Measurements from ENCODE around the gene FANCG.

Gene FANCG

GRCh38 chr9:35079426-35080341, at the start of gene FANCG:
Gene FANCG, minus strand, starts transcription at chr9:35079942. Its CDS starts 418 bp downstream, at chr9:35079524.
- Mint-ChIP-seq H3K36me3 (peaks cover 14% of the 10 kb centered on the region), H3K4me1 (peaks cover 36% of the 10 kb centered on the region), H3K4me3 (peak within 1 kb of the TSS; percentile 99), H3K9me3 (no peaks in the 10 kb centered on the region), H3K27me3 (no peaks in the 10 kb centered on the region), H3K27ac (peak within 1 kb of the TSS; percentile 99)
- ATAC-seq: peak; percentile 98

GRCh38 chr9:35116898-35117551, 37.3 kb upstream of the FANCG start:
- Mint-ChIP-seq H3K27ac (peak overlapping the region; percentile 75), H3K4me3 (peak overlapping the region; percentile 86), H3K4me1 (peaks cover 39% of the 10 kb centered on the region), H3K9me3 (no peaks in the 10 kb centered on the region), H3K27me3 (peaks cover 17% of the 10 kb centered on the region), H3K36me3 (no peaks in the 10 kb centered on the region)
- peak; percentile 82 for ATAC-seq

- ATAC-seq: no peak
- peaks cover 44% of the 10 kb centered on the region for H3K4me1 Mint-ChIP-seq
- H3K4me3 Mint-ChIP-seq: peak overlapping the region; percentile 86
Observed at GRCh38 chr9:35116539-35116897, 36.8 kb upstream of the FANCG start.

GRCh38 chr9:35115680-35116538, 36.2 kb upstream of the FANCG start, which contains the start of gene ATOSB:
Gene ATOSB, minus strand, starts transcription at chr9:35115862. Its CDS starts 7,588 bp downstream, at chr9:35108274.
- peak; percentile 88 for ATAC-seq
- Mint-ChIP-seq H3K4me3 (peak within 1 kb of the TSS; percentile 86), H3K9me3 (no peaks in the 10 kb centered on the region), H3K36me3 (no peaks in the 10 kb centered on the region), H3K27me3 (peaks cover 8% of the 10 kb centered on the region), H3K4me1 (peaks cover 48% of the 10 kb centered on the region), H3K27ac (peak within 1 kb of the TSS; percentile 75)

More at GRCh38 chr9:35116539-35116897, 36.8 kb upstream of the FANCG start:
- peaks cover 14% of the 10 kb centered on the region for H3K27me3 Mint-ChIP-seq
- H3K27ac Mint-ChIP-seq: peak overlapping the region; percentile 75
- no peaks in the 10 kb centered on the region for H3K9me3 Mint-ChIP-seq
- no peaks in the 10 kb centered on the region for H3K36me3 Mint-ChIP-seq

- H3K9me3 Mint-ChIP-seq: no peaks in the 10 kb centered on the region
- H3K36me3 Mint-ChIP-seq: no peaks in the 10 kb centered on the region
- H3K4me3 Mint-ChIP-seq: peak overlapping the region; percentile 86
- peaks cover 56% of the 10 kb centered on the region for H3K4me1 Mint-ChIP-seq
- H3K27me3 Mint-ChIP-seq: peaks cover 3% of the 10 kb centered on the region
- ATAC-seq: no peak
- peak overlapping the region; percentile 75 for H3K27ac Mint-ChIP-seq
Observed at GRCh38 chr9:35114840-35115628, 35.3 kb upstream of the FANCG start.

- peak; percentile 13 for ATAC-seq
- Mint-ChIP-seq H3K27ac (peak overlapping the region; percentile 75), H3K27me3 (no peaks in the 10 kb centered on the region), H3K4me1 (peaks cover 64% of the 10 kb centered on the region), H3K36me3 (no peaks in the 10 kb centered on the region), H3K9me3 (no peaks in the 10 kb centered on the region), H3K4me3 (peak overlapping the region; percentile 86)
Observed at GRCh38 chr9:35114113-35114839, 34.5 kb upstream of the FANCG start.

- ATAC-seq: no peak
- Mint-ChIP-seq H3K36me3 (no peaks in the 10 kb centered on the region), H3K27ac (peak overlapping the region; percentile 88), H3K27me3 (no peaks in the 10 kb centered on the region), H3K4me3 (peak overlapping the region; percentile 76), H3K4me1 (peaks cover 64% of the 10 kb centered on the region), H3K9me3 (no peaks in the 10 kb centered on the region)
Observed at GRCh38 chr9:35112257-35113020, 32.7 kb upstream of the FANCG start.

- H3K9me3 Mint-ChIP-seq: no peaks in the 10 kb centered on the region
- H3K27me3 Mint-ChIP-seq: no peaks in the 10 kb centered on the region
- H3K4me1 Mint-ChIP-seq: peaks cover 57% of the 10 kb centered on the region
Observed at GRCh38 chr9:35111001-35111933, 31.5 kb upstream of the FANCG start.

GRCh38 chr9:35110327-35110761, 30.6 kb upstream of the FANCG start:
- Mint-ChIP-seq H3K27me3 (no peaks in the 10 kb centered on the region), H3K27ac (peak overlapping the region; percentile 88), H3K4me1 (peaks cover 48% of the 10 kb centered on the region), H3K36me3 (peaks cover 10% of the 10 kb centered on the region), H3K4me3 (no peak overlapping the region), H3K9me3 (no peaks in the 10 kb centered on the region)
- no peak for ATAC-seq

More at GRCh38 chr9:35111001-35111933, 31.5 kb upstream of the FANCG start:
- peak overlapping the region; percentile 88 for H3K27ac Mint-ChIP-seq
- ATAC-seq: peak; percentile 89
- peak overlapping the region; percentile 76 for H3K4me3 Mint-ChIP-seq
- H3K36me3 Mint-ChIP-seq: peaks cover 1% of the 10 kb centered on the region

DNA sequence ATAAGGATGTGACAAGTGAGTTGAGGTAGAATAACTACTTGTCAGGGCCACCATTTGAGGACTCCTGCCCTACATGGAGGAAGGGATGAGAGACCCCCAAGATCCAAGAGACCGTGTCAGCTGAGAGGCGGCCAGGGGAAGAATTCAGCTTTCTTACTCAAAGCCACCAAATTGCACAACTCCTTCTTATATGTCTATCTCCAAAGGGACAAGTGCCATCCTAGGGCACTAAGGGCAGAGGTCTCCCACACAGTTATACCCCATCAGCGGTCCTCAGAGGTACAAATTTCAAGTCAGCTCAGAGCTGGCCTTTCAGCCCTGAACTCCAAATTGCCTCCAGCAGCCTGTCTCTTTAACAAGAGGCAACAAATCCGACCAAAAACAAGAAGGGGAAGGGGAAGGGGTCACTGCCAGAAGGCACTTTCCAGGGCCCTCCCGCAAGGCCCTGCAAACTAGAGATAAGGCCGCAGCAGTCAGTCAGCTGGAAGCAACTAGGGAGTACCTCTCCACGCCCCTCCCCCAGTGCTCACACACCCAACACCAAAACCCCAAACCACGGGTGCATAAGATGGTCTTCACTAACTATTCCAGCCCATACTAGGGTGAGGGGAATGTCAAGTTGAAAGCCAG, 29.3 kb upstream of the FANCG start:
- H3K36me3 Mint-ChIP-seq: peaks cover 16% of the 10 kb centered on the region
- H3K4me3 Mint-ChIP-seq: no peak overlapping the region
- ATAC-seq: no peak
- H3K27ac Mint-ChIP-seq: no peak overlapping the region
- H3K27me3 Mint-ChIP-seq: no peaks in the 10 kb centered on the region
- no peaks in the 10 kb centered on the region for H3K9me3 Mint-ChIP-seq
- H3K4me1 Mint-ChIP-seq: peaks cover 35% of the 10 kb centered on the region

- H3K4me3 Mint-ChIP-seq: no peak overlapping the region
- H3K4me1 Mint-ChIP-seq: peaks cover 34% of the 10 kb centered on the region
- H3K36me3 Mint-ChIP-seq: peaks cover 16% of the 10 kb centered on the region
- no peaks in the 10 kb centered on the region for H3K27me3 Mint-ChIP-seq
- H3K9me3 Mint-ChIP-seq: no peaks in the 10 kb centered on the region
- no peak overlapping the region for H3K27ac Mint-ChIP-seq
- ATAC-seq: no peak
Observed at GRCh38 chr9:35108461-35108860, 28.7 kb upstream of the FANCG start.

All from stimulated activated memory B cell treated with anti-CD40 and anti-IgM and Interleukin-4, amounts not matched to agents 10 μg/mL and 1 μg/mL and 100 μg/mL, for 72 hours (primary cell).